GM19397 (cell line): ENCODE data around the gene SH3RF3.

ENCODE experiments used
- ATAC-seq: cut with Tn5 transposase; IDR thresholded peaks from one replicate; pipeline ENCODE4 v1.9.1; 2021; ENCODE audit warnings: mild to moderate bottlenecking, moderate library complexity; ENCODE audit not compliant: unreplicated experiment

SH3RF3 gene

DNA sequence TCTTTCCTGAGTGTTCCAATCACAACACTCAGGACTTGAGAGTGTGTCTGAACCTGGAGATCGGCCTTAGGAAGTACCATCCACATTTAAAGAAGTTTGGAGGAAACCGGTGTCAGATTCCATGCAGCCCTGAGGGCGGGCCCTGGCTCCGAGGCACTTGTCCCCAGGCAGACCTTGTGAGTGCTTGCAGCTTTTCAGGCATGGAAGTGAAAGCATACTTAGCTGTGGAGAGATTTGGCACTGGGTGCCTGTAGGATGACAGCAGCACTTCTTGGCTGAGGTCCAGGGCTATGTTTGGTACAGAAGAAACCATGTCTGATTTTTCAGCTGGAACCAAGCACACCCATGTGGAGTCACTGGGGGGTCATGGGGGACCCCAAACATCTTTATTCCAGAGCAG is 253.9 kb downstream of the SH3RF3 start:
- ATAC-seq, result no peak

DNA sequence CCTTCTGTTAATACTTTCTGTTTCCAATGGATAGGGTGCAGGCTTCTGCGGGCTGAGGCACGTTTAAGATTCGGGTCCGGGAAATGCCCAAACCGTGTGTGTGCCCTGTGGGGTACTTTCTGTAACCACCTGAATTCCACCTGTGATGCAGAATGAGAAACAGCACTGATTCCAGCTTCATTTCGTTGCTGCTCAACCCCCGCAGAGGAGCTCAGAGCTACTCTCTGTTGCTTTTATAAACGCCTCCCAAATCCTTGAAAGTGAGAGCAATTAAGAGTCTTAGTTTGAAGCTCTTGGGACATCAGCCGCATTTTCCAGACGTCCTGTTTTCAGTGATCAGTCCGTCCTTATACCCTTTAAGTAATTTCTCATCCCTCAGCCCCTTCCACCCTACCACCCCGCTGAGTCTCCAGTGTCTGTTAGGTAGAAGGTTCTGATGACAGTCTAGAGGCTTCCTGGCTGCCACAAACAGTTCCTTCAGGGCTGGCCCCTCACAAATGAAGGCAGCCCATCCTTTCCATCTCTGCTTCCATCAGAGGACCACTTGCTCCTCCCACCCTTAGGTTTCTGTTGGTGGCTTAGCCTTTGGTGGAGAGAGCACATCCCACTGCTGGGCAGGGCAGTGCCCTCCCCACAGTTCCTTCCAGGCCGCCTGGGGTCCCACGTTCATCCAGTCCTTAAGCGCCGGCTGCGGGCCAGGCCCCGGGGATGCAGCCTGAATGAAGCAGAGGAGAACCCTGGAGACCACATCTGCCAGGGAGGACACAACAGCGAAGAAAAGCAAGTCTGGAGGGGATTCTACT is 254.7 kb downstream of the SH3RF3 start:
- no peak for ATAC-seq

- ATAC-seq, result no peak
Observed at GRCh38 chr2:109384308-109385271, 255.6 kb downstream of the SH3RF3 start.

DNA sequence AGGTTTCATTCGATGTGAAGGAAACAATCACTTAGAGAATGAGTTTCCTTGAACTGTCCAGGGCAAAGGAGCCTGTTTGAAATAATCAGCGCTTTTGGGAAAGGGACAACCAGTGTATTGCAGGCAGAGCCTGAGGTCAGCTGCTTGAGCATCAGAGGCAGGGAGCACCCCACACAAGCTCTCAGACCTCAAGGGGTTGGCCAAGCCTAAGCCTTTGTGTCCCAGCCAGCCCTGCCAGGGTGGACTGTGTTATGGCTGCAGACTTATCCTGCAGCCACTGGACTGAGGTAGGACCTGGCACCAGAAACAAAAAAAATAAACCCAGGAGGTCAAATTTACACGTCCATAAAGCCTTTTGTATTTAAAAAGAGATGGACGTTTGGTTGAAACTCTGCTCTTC is 256.5 kb downstream of the SH3RF3 start:
- ATAC-seq, result no peak

DNA sequence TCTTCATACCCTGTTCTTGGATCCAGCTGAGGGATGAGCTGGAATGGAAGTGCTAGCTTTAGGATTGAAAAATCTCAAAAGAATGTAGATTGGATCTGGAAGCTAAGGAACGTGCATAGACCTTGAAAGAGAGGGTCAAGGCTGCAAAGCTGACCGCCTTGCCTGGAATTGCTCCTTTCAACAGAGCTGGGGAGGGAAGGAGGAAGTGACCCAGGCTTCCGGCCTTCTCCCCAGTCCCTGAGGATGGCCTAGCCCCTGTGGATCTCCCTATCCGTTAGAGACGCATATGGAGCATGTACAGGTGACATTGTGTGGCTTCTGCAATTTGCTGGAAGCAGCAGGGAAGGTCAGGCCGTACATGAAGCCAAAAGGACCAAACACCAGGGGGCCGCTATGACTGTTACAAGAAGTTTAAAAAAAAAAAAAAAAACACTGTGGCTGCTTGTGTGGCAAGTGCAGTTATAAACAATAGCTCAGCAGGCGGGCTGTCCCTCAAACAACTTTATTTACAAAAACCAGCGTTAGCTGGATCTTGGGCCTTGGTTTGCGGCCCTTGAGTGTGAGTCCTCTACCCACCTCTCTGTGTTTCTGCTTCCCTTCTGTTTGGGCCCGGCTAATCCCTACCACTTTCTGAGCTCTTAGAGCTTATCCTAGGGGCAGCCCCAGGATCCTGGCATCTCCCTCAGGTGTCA is 257.1 kb downstream of the SH3RF3 start:
- no peak for ATAC-seq

DNA sequence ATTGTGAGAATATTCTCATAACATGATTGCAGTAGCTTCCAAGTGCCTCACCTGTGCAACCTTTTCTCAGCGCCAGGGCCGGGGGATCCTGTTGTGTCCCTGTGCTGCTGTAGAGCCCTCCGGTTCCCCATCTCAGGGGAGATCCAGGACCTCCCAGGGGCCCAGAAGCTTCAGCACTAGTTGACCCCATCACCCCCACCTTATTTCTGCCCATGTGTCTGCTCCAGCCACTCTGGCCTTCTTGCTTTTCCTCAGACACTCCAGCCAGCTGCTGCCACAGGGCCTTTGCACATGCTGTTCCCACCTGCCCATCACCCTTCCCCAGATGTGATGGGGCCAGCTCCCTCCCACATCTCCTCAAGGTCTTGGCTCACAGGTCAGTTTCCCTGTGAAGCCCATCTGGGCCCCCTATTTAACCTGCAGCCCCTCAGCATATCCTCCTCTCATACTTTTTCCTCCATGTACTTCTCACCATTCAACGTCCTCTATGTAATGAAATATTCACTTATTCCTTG is 258.3 kb downstream of the SH3RF3 start:
- ATAC-seq, result no peak

- ATAC-seq, result no peak
Observed at GRCh38 chr2:109387778-109388469, 258.9 kb downstream of the SH3RF3 start.

DNA sequence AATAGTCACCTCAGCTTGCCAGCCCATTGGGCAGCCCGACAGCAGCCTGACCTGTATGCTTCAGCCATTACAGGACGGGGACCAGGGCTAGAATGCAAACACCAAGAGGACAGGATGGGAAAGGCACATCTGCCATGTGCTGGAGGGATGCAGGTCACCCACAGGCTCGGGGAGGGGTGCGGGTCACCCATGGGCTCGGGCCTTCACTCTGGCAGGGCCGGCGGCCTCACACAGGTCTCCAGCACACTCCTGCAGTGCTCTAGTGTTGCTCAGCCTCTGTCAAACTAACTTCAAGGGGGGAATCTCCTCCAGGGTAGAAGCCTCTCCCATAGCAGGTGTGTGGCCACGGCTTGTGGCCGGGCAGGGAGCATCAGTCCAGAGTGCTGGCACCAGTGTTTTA is 262.2 kb downstream of the SH3RF3 start:
- no peak for ATAC-seq

- no peak for ATAC-seq
Observed at GRCh38 chr2:109392140-109392539, 263.1 kb downstream of the SH3RF3 start.

- ATAC-seq, result no peak
Observed at GRCh38 chr2:109392816-109393661, 264.0 kb downstream of the SH3RF3 start.

GRCh38 chr2:109393662-109393972 is 264.6 kb downstream of the SH3RF3 start:
- no peak for ATAC-seq

DNA sequence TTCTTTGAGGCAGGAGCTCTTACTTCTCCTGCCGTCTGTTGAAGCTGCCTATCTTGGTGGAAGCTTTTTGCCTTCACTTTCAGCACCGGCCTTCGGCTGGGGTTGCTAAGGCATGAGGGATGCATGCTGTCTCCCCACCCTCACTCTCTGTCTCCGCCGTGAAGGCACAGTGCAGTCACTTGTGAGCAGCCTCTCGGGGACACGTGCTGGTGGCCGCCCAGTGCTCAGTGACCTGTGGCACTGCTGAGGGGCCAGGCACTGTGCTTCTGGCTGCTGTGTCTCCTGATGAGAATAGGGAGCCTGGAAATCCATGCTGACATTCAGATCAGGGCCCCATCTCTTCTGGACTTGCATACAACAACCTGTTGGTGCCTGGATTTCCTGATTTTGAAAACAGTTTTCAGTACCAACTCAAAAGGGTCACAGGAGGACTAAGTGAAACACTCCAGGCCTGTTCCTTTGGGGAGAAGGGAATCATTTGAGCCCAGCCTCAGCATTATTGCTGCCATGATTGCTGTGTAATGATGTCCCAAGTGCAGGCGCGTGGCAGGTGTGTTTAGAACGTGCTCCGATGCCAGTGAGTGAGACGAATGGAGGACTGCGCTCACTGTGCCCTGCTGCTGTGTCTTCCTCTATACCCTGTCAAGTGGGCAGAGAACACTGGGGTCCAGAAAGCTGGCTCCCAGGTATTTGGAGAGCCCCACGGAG is 266.6 kb downstream of the SH3RF3 start:
- no peak for ATAC-seq

DNA sequence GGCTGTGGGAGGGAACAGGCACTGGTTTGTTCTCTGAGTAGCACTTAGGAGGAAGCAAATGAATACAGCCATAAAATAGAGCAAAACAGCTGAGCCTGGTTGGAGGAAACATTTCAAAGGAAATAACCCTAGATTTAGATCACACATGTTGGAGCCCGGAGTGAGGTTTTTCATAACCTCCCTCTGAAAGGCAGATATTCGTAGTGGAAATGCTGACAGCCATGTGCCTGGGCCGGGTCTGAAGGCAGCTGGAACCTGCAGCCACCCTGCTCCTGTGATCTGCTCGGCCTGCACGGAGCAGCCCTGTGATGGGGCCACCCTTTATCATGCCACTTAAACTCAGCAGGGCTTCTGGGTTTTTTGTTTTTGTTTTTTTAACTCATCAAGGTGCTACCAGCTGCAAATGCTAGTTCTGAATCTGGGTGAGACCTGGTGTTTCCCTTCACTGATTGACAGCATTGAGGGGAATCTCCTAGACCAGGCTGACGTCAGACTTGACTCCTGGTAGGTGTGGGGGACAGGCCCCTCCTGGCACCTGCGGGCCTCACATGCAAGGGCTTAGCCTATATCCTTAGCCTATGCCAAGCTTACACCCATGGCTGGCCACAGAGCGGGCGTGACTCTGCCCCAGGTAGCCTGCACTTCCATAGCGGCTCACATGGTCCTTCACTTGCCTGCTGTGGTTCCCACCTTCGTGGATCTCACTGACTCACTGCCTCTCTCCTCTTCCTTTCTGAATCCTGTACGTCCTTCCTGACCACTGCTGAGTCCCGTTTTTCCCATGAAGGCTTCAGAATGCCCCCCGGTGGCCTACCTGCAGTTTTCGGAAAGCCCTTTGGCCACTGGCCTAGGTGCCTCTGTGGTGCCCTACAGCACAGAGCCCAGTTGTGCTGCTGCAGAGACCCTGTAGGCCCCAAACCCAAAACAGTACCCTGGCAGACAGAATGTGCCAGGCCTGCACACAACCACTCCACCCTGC is 267.5 kb downstream of the SH3RF3 start:
- ATAC-seq, result no peak

DNA sequence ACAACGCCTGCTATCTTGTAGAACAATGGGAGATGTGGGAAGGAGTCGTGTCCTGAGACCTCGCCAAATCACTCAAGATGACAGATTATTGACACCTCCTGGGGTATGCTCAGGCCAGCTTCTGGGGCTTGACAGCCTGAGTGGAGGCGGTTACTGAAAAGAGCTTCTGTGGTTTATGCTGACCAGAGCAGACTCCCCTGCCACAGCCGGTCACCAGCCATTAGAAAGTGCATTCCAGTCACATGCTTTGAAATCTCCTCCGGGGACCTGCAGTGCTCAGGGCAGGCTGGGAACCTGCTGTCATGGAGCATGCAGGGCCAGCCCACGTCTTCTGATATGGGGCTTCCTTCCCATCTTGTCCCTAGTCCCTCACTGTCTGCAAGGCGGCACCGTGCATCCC is 268.9 kb downstream of the SH3RF3 start:
- ATAC-seq, result no peak

GRCh38 chr2:109398366-109399015 is 269.5 kb downstream of the SH3RF3 start:
- no peak for ATAC-seq

GRCh38 chr2:109399066-109399465 is 270.1 kb downstream of the SH3RF3 start:
- no peak for ATAC-seq

GRCh38 chr2:109400102-109400501 is 271.1 kb downstream of the SH3RF3 start:
- ATAC-seq, result no peak
